IMR-90 (cell line): ENCODE measurements around the gene METAP2. TPM values are rescaled to one million over a fixed set of nuclear protein-coding genes. Genes with fewer than 3 reads are reported as not detected.
"Not testable (repeated sequence)": the region's sequence is repeated elsewhere in the genome, so short reads cannot be mapped to it uniquely, and the experiment has no call there.

ENCODE experiments used
- ATAC-seq: fragments of 200-7000 bp; cut with Tn5 transposase; 2 replicates; pipeline ENCODE4 v1.9.1; 2020; ENCODE audit warnings: low read depth, mild to moderate bottlenecking, moderate library complexity
- BruUV-seq: library from RNA; stranded (reverse); fragments of 400-500 nt; replicated peaks from 2 replicates; lab custom pipeline; 2021; lab: Mats Ljungman, UMichigan
- CTCF ChIA-PET: fragments of 300-600 bp; formaldehyde crosslinking; extraction: SDS; loops from one replicate; lab custom pipeline; 2021; ENCODE audit warnings: antibody characterized with exemption; lab: Yijun Ruan, JAX
- POLR2A ChIA-PET: fragments of 300-600 bp; sonication (Branson Sonifier 250); formaldehyde crosslinking; loops from one replicate; lab custom pipeline; 2022; ENCODE audit warnings: antibody characterized with exemption; ENCODE audit not compliant: unreplicated experiment; lab: Charles Lee
- DNase-seq: peaks from one replicate; pipeline ENCODE4 v3.0.0; 2013
- H2AFZ ChIP-seq: replicated peaks from 2 replicates; pipeline ENCODE3; 2013; ENCODE audit warnings: low read length, mild to moderate bottlenecking; ENCODE audit not compliant: poor library complexity
- H2AK5ac ChIP-seq: 2 replicates; pipeline ENCODE4 v1.6.1; 2013; ENCODE audit warnings: low read depth, low read length, inconsistent platforms
- H2AK9ac ChIP-seq: replicated peaks from 2 replicates; pipeline ENCODE3; 2013; ENCODE audit warnings: mild to moderate bottlenecking, low read depth, low read length, moderate library complexity; ENCODE audit not compliant: poor library complexity
- H2BK120ac ChIP-seq: 2 replicates; pipeline ENCODE4 v1.6.1; 2013; ENCODE audit warnings: low read depth, low read length, inconsistent platforms
- H2BK15ac ChIP-seq: 3 replicates; pipeline ENCODE4 v1.6.1; 2013; ENCODE audit warnings: low read depth, low read length, inconsistent platforms
- H2BK20ac ChIP-seq: 2 replicates; pipeline ENCODE4 v1.6.1; 2013; ENCODE audit warnings: low read depth, mild to moderate bottlenecking, inconsistent platforms, low read length, moderate library complexity
- H2BK5ac ChIP-seq: 2 replicates; pipeline ENCODE4 v1.6.1; 2013; ENCODE audit warnings: mild to moderate bottlenecking, low read depth, low read length, inconsistent platforms; ENCODE audit not compliant: poor library complexity, severe bottlenecking
- H3K14ac ChIP-seq: replicated peaks from 2 replicates; pipeline ENCODE4 v1.6.1; 2013; ENCODE audit warnings: low read depth, low read length, inconsistent platforms
- H3K18ac ChIP-seq: 2 replicates; pipeline ENCODE4 v1.6.1; 2013; ENCODE audit warnings: low read depth, low read length, control low read depth
- H3K23ac ChIP-seq: 2 replicates; pipeline ENCODE4 v1.6.1; 2013; ENCODE audit warnings: low read depth, low read length, inconsistent platforms
- H3K27ac ChIP-seq: 2 replicates; pipeline ENCODE4 v1.5.1; 2013; ENCODE audit warnings: mild to moderate bottlenecking, control low read depth, low read length; ENCODE audit not compliant: insufficient read depth
- H3K27me3 ChIP-seq: 2 replicates; pipeline ENCODE4 v1.6.1; 2013; ENCODE audit warnings: low read length; ENCODE audit not compliant: control insufficient read depth, insufficient read depth
- H3K36me3 ChIP-seq: 2 replicates; pipeline ENCODE4 v1.6.1; 2013; ENCODE audit warnings: low read length, mixed read lengths; ENCODE audit not compliant: control insufficient read depth, insufficient read depth
- H3K4ac ChIP-seq: 2 replicates; pipeline ENCODE4 v1.6.1; 2013; ENCODE audit warnings: low read depth, low read length, inconsistent platforms
- H3K4me1 ChIP-seq: 2 replicates; pipeline ENCODE4 v1.6.1; 2013; ENCODE audit warnings: low read length, mixed read lengths; ENCODE audit not compliant: control insufficient read depth, insufficient read depth
- H3K4me2 ChIP-seq: 2 replicates; pipeline ENCODE4 v1.6.1; 2013; ENCODE audit warnings: low read depth, mild to moderate bottlenecking, control low read depth, low read length, moderate library complexity
- H3K4me3 ChIP-seq: 2 replicates; pipeline ENCODE4 v1.5.1; 2013; ENCODE audit warnings: low read depth, mild to moderate bottlenecking, control low read depth, low read length, moderate library complexity; ENCODE audit not compliant: insufficient read depth
- H3K56ac ChIP-seq: 2 replicates; pipeline ENCODE4 v1.6.1; 2013; ENCODE audit warnings: low read length, inconsistent platforms; ENCODE audit not compliant: insufficient read depth; ENCODE audit errors: extremely low read depth
- H3K79me1 ChIP-seq, 2 experiments: 2 replicates each; pipeline ENCODE4 v1.6.1; 2013; ENCODE audit warnings: low read length in 2 of 2, inconsistent platforms in 1 of 2, low read depth in 1 of 2
- H3K9ac ChIP-seq: 2 replicates; pipeline ENCODE4 v1.6.1; 2013; ENCODE audit warnings: low read depth, low read length, control low read depth
- H3K9me1 ChIP-seq: 2 replicates; pipeline ENCODE4 v1.6.1; 2013; ENCODE audit warnings: low read length, inconsistent platforms; ENCODE audit not compliant: insufficient read depth
- H3K9me3 ChIP-seq: 2 replicates; pipeline ENCODE4 v1.6.1; 2013; ENCODE audit warnings: low read length; ENCODE audit not compliant: control insufficient read depth, insufficient read depth
- H4K20me1 ChIP-seq: 2 replicates; pipeline ENCODE4 v1.6.1; 2013; ENCODE audit warnings: low read length, inconsistent platforms; ENCODE audit not compliant: insufficient read depth
- H4K5ac ChIP-seq: 2 replicates; pipeline ENCODE4 v1.6.1; 2013; ENCODE audit warnings: mild to moderate bottlenecking, low read depth, low read length, control low read depth
- H4K8ac ChIP-seq, 2 experiments: 2 replicates each; pipeline ENCODE4 v1.6.1; 2013; ENCODE audit warnings: low read depth in 2 of 2, low read length in 2 of 2, control low read depth in 1 of 2, inconsistent platforms in 1 of 2
- H4K91ac ChIP-seq: 2 replicates; pipeline ENCODE4 v1.6.1; 2013; ENCODE audit warnings: low read depth, low read length, inconsistent platforms; ENCODE audit not compliant: insufficient read depth
- MAFK ChIP-seq: IDR thresholded peaks from 2 replicates; pipeline ENCODE4 v1.6.1; 2012; ENCODE audit warnings: low read depth, low read length, improper control_type of control experiment
- WGBS, 2 experiments: methylation state at CpG; one replicate each; pipeline versions ENCODE4 v1.1.5 to v1.1.7; 2013; ENCODE audit warnings: missing lambda C conversion rate in 2 of 2; ENCODE audit not compliant: insufficient read length in 1 of 2; ENCODE audit errors: extremely low coverage in 2 of 2; 5-methylcytosine and 5-hydroxymethylcytosine counted together
- dilution Hi-C: fragments of 300-500 bp; cut with HindIII; formaldehyde crosslinking; loops from one replicate; pipeline ENCODE4 v1.14.3; 2018; ENCODE audit warnings: low sequenced_read_pairs; ENCODE audit not compliant: unreplicated experiment
- in situ Hi-C: fragments of 300-500 bp; cut with MboI; formaldehyde crosslinking; loops from 3 replicates; pipeline ENCODE4 v1.14.3; 2019; ENCODE audit warnings: low sequenced_read_pairs, inconsistent platforms, mixed read lengths
- intact Hi-C: fragments of 100-400 bp; cut with micrococcal nuclease; formaldehyde crosslinking; loops from 2 replicates; pipeline ENCODE4 v1.10.0; 2022
- polyA plus RNA-seq, 3 experiments: library from polyadenylated mRNA; depleted of rRNA; stranded (reverse); fragments of >200 nt; gene quantifications; 2 replicates each; pipeline ENCODE4 v1.2.3, GENCODE V29; 2012; ENCODE audit warnings: low replicate concordance in 1 of 3
- total RNA-seq: library from RNA; depleted of rRNA; stranded (reverse); fragments of >200 nt; gene quantifications from 2 replicates; pipeline ENCODE4 v1.2.3, GENCODE V29; 2012

Gene METAP2
- total and polyA plus RNA-seq, 2 of the 4 experiments (the other 2 are of a cell fraction) = 62.5 to 72.9 TPM

DNA sequence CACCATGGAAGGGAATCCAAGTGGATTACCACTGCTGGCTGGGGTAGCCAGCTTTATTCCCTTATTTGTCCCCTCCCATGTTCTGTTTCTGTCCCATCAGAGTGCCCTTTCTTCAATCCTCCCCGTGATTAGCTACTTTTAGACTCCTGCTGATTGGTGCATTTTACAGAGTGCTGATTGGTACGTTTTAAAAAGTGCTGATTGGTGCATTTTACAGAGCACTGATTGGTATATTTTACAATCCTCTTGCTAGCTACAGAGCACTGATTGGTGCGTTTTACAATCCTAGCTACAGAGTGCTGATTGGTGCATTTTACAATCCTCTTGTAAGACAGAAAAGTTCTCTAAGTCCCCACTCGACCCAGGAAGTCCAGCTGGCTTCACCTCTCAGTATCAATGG is 28.9 kb upstream of the METAP2 start:
- H3K18ac ChIP-seq, H3K27ac ChIP-seq, H3K4me2 ChIP-seq, DNase-seq, H4K91ac ChIP-seq, H2AK5ac ChIP-seq, H3K79me1 ChIP-seq, H4K20me1 ChIP-seq, H3K9ac ChIP-seq, H3K56ac ChIP-seq, H3K4me3 ChIP-seq, H2AFZ ChIP-seq, H4K5ac ChIP-seq, H2BK20ac ChIP-seq, H2AK9ac ChIP-seq, H3K14ac ChIP-seq, H2BK15ac ChIP-seq, H3K9me3 ChIP-seq, ATAC-seq, dilution Hi-C loops, H3K36me3 ChIP-seq, H3K4ac ChIP-seq, CTCF ChIA-PET, H2BK120ac ChIP-seq, H4K8ac ChIP-seq, intact Hi-C loops, H3K9me1 ChIP-seq, in situ Hi-C loops, H2BK5ac ChIP-seq, H3K4me1 ChIP-seq, H3K27me3 ChIP-seq, H3K23ac ChIP-seq, BruUV-seq: not testable (repeated sequence)
- peak; percentile 83 for TF ChIP-seq MAFK
- POLR2A ChIA-PET = interaction anchor here (0.5 kb wide), 1 partner anchor 17 kb away, joined by 7 read pairs; no protein-coding TSS in a partner anchor
- no CpG with 5 or more reads among the region's 4 CpGs for WGBS, 2 experiments
